PC-9 (cell line): ENCODE results near the gene PCNX3.

Source experiments
- CTCF ChIP-seq: fragments of 200-600 bp; sonication (generic); conservative IDR thresholded peaks from 2 replicates; pipeline ENCODE4 v1.6.1; 2017; ENCODE audit warnings: mixed run types, antibody characterized with exemption, mild to moderate bottlenecking, moderate library complexity
- EZH2 ChIP-seq: fragments of 200-600 bp; sonication (generic); IDR thresholded peaks from 2 replicates; pipeline ENCODE4 v1.8.0; 2017; ENCODE audit warnings: antibody characterized with exemption, low read depth

DNA sequence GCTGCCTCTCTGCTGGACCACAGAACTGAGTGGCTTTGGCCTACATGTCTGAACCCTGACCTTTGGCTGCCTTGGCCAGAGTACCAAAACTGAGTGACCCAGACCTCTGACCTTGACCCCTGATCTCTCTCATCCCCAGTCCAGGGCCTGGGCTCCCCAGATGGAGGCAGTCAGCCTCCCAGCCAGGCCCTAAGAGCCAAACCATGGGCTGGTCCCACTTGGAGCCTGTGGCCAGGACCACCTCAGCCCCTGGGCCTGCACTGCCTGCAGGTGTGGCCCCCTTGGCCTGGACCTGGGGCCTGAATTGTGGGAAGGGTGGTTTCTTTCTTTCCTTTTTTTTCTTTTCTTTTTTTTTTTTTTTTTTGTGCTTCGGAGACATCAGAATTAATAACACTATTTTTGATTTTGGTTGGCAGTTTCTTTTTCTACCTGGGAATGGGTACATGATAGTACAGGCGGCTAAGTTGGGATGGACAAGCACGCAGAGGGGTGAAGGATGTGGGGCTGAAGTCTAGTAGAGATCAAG is 21.5 kb downstream of the PCNX3 start:
- TF ChIP-seq CTCF, result no peak
- no peak for TF ChIP-seq EZH2
